Liver (tissue), 3 donors: ENCODE measurements around the gene PPP6R1.

ENCODE experiments used
- CTCF ChIP-seq: fragments of 150-350 bp; IDR thresholded peaks from 2 replicates; pipeline ENCODE4 v1.5.1; 2017; ENCODE audit warnings: improper control_type of control experiment, low read depth, low read length; ENCODE audit not compliant: missing input control
- EGR1 ChIP-seq, 2 donors: IDR thresholded peaks; 2 replicates each; pipeline ENCODE4 v1.6.1; 2016 to 2018; ENCODE audit warnings: antibody characterized with exemption in 2 of 2, low read depth in 2 of 2
- FOXA1 ChIP-seq: IDR thresholded peaks from 2 replicates; pipeline ENCODE4 v1.6.1; 2016; ENCODE audit warnings: antibody characterized with exemption
- FOXA2 ChIP-seq: IDR thresholded peaks from 2 replicates; pipeline ENCODE4 v1.6.1; 2016; ENCODE audit warnings: antibody characterized with exemption
- GABPA ChIP-seq, 2 donors: IDR thresholded peaks in 1 of 2; conservative IDR thresholded peaks in 1 of 2; 2 replicates each; pipeline ENCODE4 v1.6.1; 2016; ENCODE audit warnings: antibody characterized with exemption in 2 of 2, mild to moderate bottlenecking in 1 of 2, moderate library complexity in 1 of 2
- MAX ChIP-seq: IDR thresholded peaks from 2 replicates; pipeline ENCODE4 v1.6.1; 2016; ENCODE audit warnings: antibody characterized with exemption
- RAD21 ChIP-seq, 2 donors: IDR thresholded peaks; 2 replicates each; pipeline ENCODE4 v1.6.1; 2016; ENCODE audit warnings: antibody characterized with exemption in 2 of 2, mild to moderate bottlenecking in 2 of 2
- REST ChIP-seq: IDR thresholded peaks from 2 replicates; pipeline ENCODE4 v1.6.1; 2016; ENCODE audit warnings: antibody characterized with exemption, mild to moderate bottlenecking
- SP1 ChIP-seq: IDR thresholded peaks from 2 replicates; pipeline ENCODE4 v1.6.1; 2018; ENCODE audit warnings: antibody characterized with exemption, mild to moderate bottlenecking
- TAF1 ChIP-seq: conservative IDR thresholded peaks from 2 replicates; pipeline ENCODE4 v1.6.1; 2016; ENCODE audit warnings: antibody characterized with exemption, mild to moderate bottlenecking
- YY1 ChIP-seq: IDR thresholded peaks from 2 replicates; pipeline ENCODE4 v1.6.1; 2016; ENCODE audit warnings: antibody characterized with exemption, mild to moderate bottlenecking
- donor health status: healthy.
- donor health status: healthy.

GRCh38 chr19:55302318-55302703 is 43.5 kb upstream of the PPP6R1 start:
- TF ChIP-seq SP1 (no peak), YY1 (no peak), CTCF (no peak), RAD21 (IDR thresholded peaks at IDR 0.05) (no peak), EGR1 (IDR thresholded peaks at IDR 0.05; ENCODE audit: low read depth in 2 of 2) (no peak), FOXA1 (no peak), GABPA (IDR thresholded peaks at IDR 0.05 in 1 of 2, conservative IDR thresholded peaks at IDR 0.05 in 1 of 2) (no peak), REST (no peak), TAF1 (no peak), MAX (no peak), FOXA2 (no peak)
